HG03175 (cell line): ENCODE data around the gene PRR15L.
"Not testable (repeated sequence)": the region's sequence is repeated elsewhere in the genome, so short reads cannot be mapped to it uniquely, and the experiment has no call there.

Experiments
- ATAC-seq: cut with Tn5 transposase; IDR thresholded peaks from one replicate; pipeline ENCODE4 v1.9.1; 2021; ENCODE audit warnings: mild to moderate bottlenecking, moderate library complexity; ENCODE audit not compliant: unreplicated experiment

The PRR15L gene

DNA sequence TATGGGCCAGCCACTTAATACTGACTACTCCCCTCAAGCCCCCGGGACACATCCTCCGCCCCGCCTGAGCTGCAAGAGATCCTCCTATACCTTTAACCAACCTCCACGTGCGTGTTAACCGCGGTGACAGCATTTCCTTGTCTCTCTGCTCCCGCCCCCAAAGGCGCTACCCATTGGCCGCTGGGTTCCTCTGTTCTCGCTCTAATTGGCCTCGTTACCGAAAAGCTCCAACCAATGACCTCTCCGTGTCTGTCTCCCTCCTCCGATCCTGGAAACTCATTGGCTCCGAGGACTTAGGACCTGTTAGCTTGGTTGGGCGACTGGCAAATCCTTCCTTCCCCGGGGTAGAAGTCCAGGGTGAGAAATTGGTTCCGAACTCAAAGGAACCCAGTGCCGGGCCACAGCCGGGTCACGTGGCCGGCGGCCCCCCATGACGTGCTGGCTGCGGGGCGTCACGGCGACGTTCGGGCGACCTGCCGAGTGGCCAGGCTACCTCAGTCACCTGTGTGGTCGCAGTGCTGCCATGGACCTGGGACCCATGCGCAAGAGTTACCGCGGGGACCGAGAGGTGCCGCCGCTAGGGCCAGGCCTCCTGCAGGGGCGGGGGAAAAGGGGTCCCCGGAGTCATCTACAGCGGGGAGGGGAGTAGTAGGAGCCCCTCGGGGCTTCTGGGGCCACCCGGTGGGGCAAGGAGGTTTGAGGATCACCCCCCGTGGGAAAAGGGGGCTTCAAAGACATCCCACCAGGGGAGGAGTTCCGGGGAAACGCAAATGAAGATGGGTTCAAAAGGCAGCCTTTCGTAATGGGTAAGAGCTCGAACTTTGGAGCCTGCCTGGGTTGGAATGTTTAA, 16.2 kb downstream of the PRR15L start, which contains the start of gene PNPO:
PNPO (plus strand) TSS at position 326 of the 850 bp plus-strand sequence; CDS start at position 431, 105 bp downstream.
- peak; percentile 95 for ATAC-seq

DNA sequence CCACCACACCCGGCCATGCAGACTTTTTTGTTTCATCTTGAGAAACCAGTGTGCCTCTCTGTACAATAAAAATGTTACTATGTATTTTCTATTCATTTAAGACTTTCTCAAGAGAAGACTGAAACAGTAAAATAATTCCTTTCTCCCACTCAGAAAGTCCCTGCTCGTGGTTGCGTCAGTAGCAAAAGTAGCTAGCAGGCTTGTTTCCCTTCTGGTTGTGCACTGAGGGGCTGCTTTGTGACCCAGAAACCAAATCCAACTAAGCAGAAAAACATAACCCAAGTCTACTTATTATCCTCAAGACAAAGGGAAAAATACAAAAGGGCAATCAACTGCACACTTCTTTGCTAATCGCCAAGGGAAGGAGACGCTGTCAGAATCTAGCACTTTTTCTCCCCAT, 19.7 kb downstream of the PRR15L start:
- ATAC-seq, result no peak

- ATAC-seq, result no peak
Measured at GRCh38 chr17:47935961-47936360, 21.7 kb downstream of the PRR15L start.

DNA sequence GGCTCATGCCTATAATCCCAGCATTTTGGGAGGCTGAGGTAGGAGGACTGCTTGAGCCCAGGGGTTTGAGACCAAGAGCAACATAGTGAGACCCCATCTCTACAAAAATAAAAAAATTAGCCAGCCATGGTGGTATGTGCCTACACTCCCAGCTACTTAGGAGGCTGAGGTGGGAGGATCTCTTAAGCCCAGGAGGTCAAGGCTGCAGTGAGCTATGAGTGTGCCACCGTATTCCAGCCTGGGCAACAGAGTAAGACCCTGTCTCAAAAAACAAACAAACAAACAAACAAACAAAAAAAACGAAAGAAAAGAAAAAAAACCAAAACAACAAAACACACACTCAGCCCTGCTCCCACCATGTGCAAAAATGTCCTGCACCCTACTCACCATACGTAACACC, 22.2 kb downstream of the PRR15L start:
- not testable (repeated sequence) for ATAC-seq

GRCh38 chr17:47934856-47935255, 22.8 kb downstream of the PRR15L start:
- no peak for ATAC-seq

DNA sequence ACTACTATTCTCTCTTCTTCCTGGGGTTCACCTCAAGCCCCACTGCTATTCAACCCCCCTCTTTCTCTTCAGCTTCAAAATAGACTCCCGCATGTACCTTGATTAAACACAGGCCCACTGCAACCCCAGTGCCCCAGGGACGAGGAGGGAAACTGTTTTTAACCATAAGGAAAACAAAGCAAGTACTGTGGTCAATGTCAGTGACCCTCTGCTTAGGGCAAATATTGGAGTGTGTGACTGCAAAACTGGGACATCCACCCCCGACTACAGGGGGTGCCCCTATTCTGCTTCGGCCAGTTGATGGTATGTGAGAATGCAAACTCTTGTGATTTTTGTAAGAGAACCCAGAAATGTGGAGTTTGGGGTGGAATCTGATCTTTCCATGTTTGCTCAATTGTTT, 25.8 kb downstream of the PRR15L start:
- no peak for ATAC-seq

DNA sequence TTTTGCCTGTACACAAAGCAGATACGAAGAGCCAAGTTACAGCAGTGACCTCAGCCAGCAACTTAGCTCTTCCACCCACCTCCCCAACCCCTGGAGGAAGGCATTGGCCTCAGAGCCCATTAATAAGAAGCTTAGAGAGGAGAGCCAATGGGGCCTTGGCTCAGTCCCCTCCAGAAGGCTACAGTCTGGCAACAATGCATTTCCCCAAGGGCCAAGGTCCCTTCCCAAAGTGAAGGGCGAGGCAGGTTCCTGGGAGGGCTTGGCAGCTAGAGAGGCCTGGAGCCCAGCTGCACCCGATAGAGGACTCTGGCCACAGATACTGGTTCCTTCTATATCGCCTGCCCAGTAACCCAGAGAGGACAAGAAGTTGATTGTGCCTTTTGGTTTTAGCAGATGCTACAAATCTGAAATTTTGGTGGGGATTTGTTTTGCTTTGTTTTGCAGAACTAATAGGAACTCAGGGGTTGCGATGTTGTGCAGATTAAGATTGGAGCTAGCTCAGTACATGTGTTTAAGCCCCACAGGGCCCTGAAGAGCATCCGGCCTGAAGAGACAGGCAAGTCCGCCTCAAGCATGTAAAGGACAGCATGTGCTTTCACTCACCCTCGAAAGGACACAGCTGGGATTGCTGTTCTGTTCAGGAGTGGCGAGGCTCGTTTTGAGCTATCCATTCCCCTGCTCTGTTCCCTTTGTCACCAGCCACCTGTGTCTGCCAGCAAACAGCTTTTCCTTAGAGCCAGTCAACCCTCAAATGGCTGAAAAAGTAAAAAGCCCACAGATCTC, 28.3 kb downstream of the PRR15L start:
- ATAC-seq, result no peak

- ATAC-seq, result no peak
Measured at GRCh38 chr17:47928415-47928814, 29.3 kb downstream of the PRR15L start.

DNA sequence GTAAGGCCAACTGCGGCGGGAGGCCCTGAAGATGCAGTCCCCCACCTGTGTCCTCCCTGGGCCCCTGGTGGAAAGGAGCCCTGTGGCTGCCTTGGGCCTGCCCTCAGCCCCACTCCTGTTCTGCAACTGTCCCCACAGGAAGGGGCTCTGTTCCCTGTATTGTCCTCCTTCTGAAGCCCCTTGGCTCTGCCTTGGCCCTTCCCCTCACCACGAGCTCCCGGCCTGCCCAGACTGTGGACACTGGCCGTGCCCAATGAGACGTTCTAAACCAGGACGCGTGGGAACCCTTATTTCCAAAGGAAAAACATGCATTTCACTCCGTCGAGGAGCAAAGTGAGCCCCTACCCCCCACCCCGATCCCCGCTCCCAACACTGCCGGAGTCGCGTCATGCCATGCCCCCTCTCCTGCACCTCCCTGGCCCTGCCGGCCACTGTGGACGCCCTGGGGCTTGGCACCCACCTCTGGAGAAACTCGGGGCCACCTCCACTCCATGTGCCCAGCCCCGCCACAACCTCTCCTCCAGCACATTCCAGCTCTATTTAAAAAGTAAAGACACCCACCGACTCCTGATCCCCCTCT, 29.8 kb downstream of the PRR15L start:
- ATAC-seq, result no peak

DNA sequence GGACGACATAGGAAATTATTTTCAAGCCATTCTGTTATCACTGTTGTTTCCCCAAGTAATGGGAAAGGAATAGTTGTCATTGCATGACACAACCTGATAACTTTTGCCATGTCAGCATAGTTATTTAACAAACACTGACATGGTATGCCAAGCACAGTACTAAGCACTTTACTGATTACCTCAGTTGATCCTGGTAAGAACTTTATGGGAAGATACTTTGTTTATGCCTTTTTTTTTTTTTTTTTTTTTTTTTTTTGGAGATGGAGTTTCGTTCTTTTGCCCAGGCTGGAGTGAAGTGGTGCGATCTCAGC, 32.0 kb downstream of the PRR15L start:
- no peak for ATAC-seq

GRCh38 chr17:47924785-47925677, 32.7 kb downstream of the PRR15L start:
- no peak for ATAC-seq

- not testable (repeated sequence) for ATAC-seq
Measured at GRCh38 chr17:47919889-47920288, 37.8 kb downstream of the PRR15L start.

GRCh38 chr17:47918991-47919390, 38.7 kb downstream of the PRR15L start:
- ATAC-seq, result no peak

DNA sequence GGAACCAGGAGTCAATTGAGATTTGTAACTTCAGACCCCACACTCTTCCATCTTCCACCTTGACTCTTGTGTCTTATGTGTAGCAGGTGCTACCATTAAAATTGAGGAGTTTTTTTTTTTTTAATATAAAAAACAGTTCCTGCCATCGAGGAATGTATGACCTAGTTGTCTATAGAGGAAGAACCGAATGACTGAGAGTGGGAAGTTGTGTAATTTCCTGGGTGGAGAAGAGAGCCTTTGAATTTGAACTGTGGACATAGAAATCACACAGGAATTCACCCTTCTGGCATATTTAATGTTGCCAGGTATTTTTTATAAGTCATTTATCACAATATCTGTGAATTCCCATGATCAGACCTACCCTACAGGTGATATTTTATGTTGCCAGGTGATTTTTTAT, 39.7 kb downstream of the PRR15L start:
- ATAC-seq, result no peak

DNA sequence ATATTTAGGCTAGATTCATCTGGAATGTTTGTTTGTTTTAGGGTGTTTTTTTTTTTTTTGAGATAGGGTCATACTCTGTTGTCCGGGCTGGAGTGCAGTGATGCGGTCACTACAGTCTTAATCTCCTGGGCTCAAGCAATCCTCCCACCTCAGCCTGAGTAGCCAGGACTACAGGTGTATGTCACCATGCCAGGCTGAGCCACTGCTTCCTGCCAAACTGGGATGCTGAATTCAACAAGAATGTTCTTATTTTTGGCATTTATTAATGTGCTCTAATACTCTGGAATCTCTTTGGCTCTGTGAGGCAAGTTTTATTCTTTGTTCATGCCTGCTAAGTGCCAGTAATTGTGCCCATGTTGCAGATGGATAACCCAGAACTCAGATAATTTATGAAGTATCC, 40.1 kb downstream of the PRR15L start:
- ATAC-seq, result no peak

- no peak for ATAC-seq
Measured at GRCh38 chr17:47916489-47917208, 41.0 kb downstream of the PRR15L start.

- no peak for ATAC-seq
Measured at GRCh38 chr17:47915776-47916398, 41.8 kb downstream of the PRR15L start.

- ATAC-seq, result no peak
Measured at GRCh38 chr17:47914306-47914948, 43.3 kb downstream of the PRR15L start.

- no peak for ATAC-seq
Measured at GRCh38 chr17:47913050-47913449, 44.6 kb downstream of the PRR15L start.
